HG02970 (cell line): ENCODE results near the gene CEP112.
"Not testable (repeated sequence)": the region's sequence is repeated elsewhere in the genome, so short reads cannot be mapped to it uniquely, and the experiment has no call there.

Experiments
- ATAC-seq: cut with Tn5 transposase; IDR thresholded peaks from one replicate; pipeline ENCODE4 v1.9.1; 2021; ENCODE audit warnings: mild to moderate bottlenecking, moderate library complexity, moderate number of reproducible peaks; ENCODE audit not compliant: unreplicated experiment, low FRiP score

CEP112 gene

GRCh38 chr17:66167189-66167815 is 24.6 kb downstream of the CEP112 start:
- no peak for ATAC-seq

GRCh38 chr17:66165537-66166123 is 26.3 kb downstream of the CEP112 start:
- no peak for ATAC-seq

GRCh38 chr17:66155055-66155454 is 36.9 kb downstream of the CEP112 start:
- ATAC-seq = not testable (repeated sequence)

GRCh38 chr17:66152756-66153155 is 39.2 kb downstream of the CEP112 start:
- ATAC-seq = no peak

- no peak for ATAC-seq
Measured at GRCh38 chr17:66150708-66151107, 41.2 kb downstream of the CEP112 start.

- no peak for ATAC-seq
Measured at GRCh38 chr17:66149562-66149961, 42.4 kb downstream of the CEP112 start.

GRCh38 chr17:66146394-66146793 is 45.5 kb downstream of the CEP112 start:
- ATAC-seq = no peak

- no peak for ATAC-seq
Measured at GRCh38 chr17:66143657-66144282, 48.2 kb downstream of the CEP112 start.

GRCh38 chr17:66142428-66142827 is 49.5 kb downstream of the CEP112 start:
- ATAC-seq = no peak

GRCh38 chr17:66138120-66138519 is 53.8 kb downstream of the CEP112 start:
- ATAC-seq = no peak

- ATAC-seq = no peak
Measured at GRCh38 chr17:66135896-66136295, 56.0 kb downstream of the CEP112 start.

GRCh38 chr17:66135219-66135618 is 56.7 kb downstream of the CEP112 start:
- ATAC-seq = no peak

GRCh38 chr17:66129759-66130158 is 62.2 kb downstream of the CEP112 start:
- ATAC-seq = no peak

GRCh38 chr17:66126231-66126630 is 65.7 kb downstream of the CEP112 start:
- no peak for ATAC-seq

- ATAC-seq = no peak
Measured at GRCh38 chr17:66123163-66123562, 68.8 kb downstream of the CEP112 start.

- ATAC-seq = no peak
Measured at GRCh38 chr17:66115246-66115645, 76.7 kb downstream of the CEP112 start.

- no peak for ATAC-seq
Measured at GRCh38 chr17:66114609-66115008, 77.3 kb downstream of the CEP112 start.

- ATAC-seq = no peak
Measured at GRCh38 chr17:66107731-66108130, 84.2 kb downstream of the CEP112 start.

- ATAC-seq = no peak
Measured at GRCh38 chr17:66098040-66098439, 93.9 kb downstream of the CEP112 start.

GRCh38 chr17:66094727-66095126 is 97.2 kb downstream of the CEP112 start:
- no peak for ATAC-seq

- no peak for ATAC-seq
Measured at GRCh38 chr17:66091445-66092080, 100.4 kb downstream of the CEP112 start.

GRCh38 chr17:66089764-66090163 is 102.2 kb downstream of the CEP112 start:
- no peak for ATAC-seq
